Bronchial epithelial cell (primary cell): ENCODE measurements around the gene FOXO3. TPM values are rescaled to one million over a fixed set of nuclear protein-coding genes. Genes with fewer than 3 reads are reported as not detected.

Source experiments
- DNase-seq: peaks from one replicate; pipeline ENCODE4 v3.0.0-alpha.2; 2010; ENCODE audit warnings: low read depth
- FAIRE-seq: peaks from 2 replicates; lab custom pipeline; 2011; peaks lifted over from hg19 to GRCh38; lab: Jason Lieb, UNC
- H3K27me3 ChIP-seq: 2 replicates; pipeline ENCODE4 v1.5.1; 2011; ENCODE audit warnings: low read length; ENCODE audit not compliant: control insufficient read depth, insufficient read depth
- H3K36me3 ChIP-seq: 2 replicates; pipeline ENCODE4 v1.5.1; 2011; ENCODE audit warnings: low read length; ENCODE audit not compliant: control insufficient read depth, insufficient read depth
- H3K4me3 ChIP-seq: 2 replicates; pipeline ENCODE4 v1.5.1; 2011; ENCODE audit warnings: mild to moderate bottlenecking, low read depth, low read length, control low read depth
- total RNA-seq: library from RNA; depleted of rRNA; stranded (reverse); fragments of >200 nt; gene quantifications from 2 replicates; pipeline ENCODE4 v1.2.1, GENCODE V29; 2014
- TF ChIP-seq, protein P1 (sequence below): IDR thresholded peaks from 2 replicates; pipeline ENCODE4 v1.5.1; 2011; ENCODE audit warnings: mild to moderate bottlenecking, moderate library complexity, low read length, control low read depth, inconsistent platforms; ENCODE audit not compliant: insufficient read depth, severe bottlenecking

FOXO3 gene
- total RNA-seq, 1 donor from 2014 or later, result 28.7 TPM

DNA sequence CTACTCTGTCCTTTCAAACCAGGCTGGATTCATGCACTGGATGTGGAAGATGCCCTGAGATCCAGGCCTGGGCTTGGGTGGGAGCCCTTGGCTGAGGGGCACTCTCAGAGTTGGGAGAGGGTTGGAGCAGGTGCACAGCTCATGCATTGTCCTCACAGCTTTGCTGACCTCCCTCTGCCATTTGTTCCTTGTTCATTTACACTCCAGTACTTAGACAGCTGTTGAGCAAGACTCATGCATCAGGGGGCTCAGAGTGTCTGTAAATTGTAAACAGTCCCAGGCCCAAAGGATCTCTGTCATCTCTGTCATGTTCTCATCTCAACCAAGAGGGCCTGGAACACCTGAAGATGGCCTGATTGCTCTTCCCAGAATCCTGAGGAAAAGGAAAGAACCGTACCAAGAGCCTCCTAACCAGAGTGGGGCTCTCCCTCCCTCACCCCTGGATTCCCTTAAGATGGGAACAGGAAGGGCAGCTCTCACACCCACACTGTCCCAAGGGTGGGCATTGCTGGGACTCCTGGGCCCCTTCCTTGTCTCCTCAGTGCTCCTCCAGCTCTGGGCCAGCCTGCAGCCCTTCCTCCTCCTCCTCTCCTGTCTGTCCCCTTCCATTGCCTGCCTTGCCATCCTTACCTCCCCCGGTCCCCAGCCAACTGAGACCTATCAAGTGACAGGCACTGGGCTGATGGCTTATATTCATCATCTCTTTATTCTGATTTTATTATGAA, 132.9 kb downstream of the FOXO3 start:
- Histone ChIP-seq H3K36me3 (no peaks in the 10 kb centered on the region), H3K4me3 (no peak overlapping the region), H3K27me3 (no peaks in the 10 kb centered on the region)
- TF ChIP-seq, protein P1, sequence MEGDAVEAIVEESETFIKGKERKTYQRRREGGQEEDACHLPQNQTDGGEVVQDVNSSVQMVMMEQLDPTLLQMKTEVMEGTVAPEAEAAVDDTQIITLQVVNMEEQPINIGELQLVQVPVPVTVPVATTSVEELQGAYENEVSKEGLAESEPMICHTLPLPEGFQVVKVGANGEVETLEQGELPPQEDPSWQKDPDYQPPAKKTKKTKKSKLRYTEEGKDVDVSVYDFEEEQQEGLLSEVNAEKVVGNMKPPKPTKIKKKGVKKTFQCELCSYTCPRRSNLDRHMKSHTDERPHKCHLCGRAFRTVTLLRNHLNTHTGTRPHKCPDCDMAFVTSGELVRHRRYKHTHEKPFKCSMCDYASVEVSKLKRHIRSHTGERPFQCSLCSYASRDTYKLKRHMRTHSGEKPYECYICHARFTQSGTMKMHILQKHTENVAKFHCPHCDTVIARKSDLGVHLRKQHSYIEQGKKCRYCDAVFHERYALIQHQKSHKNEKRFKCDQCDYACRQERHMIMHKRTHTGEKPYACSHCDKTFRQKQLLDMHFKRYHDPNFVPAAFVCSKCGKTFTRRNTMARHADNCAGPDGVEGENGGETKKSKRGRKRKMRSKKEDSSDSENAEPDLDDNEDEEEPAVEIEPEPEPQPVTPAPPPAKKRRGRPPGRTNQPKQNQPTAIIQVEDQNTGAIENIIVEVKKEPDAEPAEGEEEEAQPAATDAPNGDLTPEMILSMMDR, result no peak
- DNase-seq (no peak), FAIRE-seq (peak; percentile 55)

DNA sequence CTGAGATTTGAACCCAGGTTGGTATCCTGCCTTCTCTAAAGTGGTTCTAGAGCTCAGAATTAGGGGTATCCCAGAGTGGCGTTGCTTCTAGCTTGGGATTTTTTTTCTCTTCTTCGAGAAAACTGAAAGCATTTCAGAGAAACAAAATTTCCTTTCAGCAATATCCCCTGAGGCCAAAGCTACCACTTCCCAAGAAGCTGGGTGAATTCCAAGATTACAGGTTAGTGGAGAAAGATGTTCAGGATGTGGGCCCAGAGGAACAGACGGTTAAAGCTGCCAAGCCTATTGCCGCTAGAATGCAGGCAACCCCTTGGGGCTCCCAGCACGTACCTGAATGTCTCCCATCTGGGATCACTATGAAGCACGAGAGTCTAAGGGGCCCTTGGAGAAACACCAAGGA, 134.1 kb downstream of the FOXO3 start:
- FAIRE-seq (no peak), DNase-seq (no peak)
- Histone ChIP-seq H3K27me3 (no peaks in the 10 kb centered on the region), H3K4me3 (no peak overlapping the region), H3K36me3 (no peaks in the 10 kb centered on the region)
- TF ChIP-seq, protein P1, result no peak

DNA sequence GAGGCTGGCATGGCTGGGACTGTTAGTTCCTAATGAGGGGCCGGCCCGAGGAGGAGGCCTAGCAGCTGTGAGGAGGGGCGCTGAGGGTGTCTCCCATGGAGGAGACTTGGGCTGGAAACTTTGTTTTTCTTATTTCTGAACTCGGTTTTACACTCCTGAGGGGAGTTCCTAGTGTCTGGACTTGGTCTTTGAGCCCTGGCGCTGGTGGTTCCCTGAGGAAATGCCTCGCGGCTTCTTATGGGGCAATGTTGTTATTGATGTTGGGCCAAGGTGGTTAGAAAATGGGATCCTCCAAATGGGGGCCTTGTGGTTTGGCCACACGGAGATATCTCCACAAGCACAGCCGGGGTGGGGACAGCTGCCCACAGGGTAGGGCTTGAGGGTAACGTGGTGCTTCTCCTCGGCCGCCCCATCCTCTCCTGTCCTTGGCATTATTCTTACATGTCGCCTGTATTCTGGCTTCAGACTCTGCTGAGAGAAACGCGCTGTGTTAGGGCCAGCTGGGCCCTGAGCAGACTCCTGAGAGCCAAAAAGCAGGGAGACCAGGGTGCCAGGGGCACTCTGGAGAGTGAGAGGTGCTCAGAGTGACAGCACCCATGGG, 136.9 kb downstream of the FOXO3 start:
- DNase-seq, result no peak
- Histone ChIP-seq H3K36me3 (no peaks in the 10 kb centered on the region), H3K27me3 (no peaks in the 10 kb centered on the region), H3K4me3 (no peak overlapping the region)
- TF ChIP-seq, protein P1, result no peak
- no peak for FAIRE-seq

DNA sequence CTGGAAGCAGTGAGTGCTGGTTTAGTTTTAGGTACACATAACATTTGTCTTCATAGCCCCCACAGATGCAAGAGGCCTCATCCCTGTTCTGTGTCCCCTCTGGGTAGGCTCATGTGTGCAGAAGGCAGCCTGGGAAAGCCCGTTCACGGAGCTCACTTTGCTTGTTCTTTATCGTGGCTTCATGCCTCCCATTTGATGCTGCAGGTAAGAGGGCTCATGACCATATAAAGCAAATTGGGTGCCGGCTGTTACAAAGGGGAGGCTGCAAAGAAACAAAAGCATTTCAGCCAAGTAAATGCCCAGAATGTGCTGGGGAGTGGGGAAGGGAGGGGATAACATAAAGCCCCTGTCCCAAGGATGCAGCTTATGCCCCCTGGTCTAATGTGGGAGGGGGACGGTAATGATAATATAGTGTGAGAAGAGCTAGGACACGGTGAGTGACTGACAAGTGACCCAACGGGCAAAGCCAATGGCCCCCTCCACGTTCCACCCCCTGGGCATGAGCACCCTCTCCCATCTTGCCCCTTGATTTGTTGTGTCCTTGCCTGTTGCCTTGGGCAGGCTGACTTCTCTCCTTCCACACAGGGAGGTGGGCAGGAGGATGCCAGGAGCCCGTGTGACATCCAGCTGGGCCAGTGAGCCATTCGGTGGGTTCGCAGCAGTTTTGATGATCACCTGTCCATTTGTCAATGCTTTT, 138.0 kb downstream of the FOXO3 start:
- no peaks in the 10 kb centered on the region for H3K27me3 ChIP-seq
- H3K4me3 ChIP-seq, result no peak overlapping the region
- DNase-seq (no peak), FAIRE-seq (no peak)
- H3K36me3 ChIP-seq, result no peaks in the 10 kb centered on the region
- TF ChIP-seq, protein P1, result no peak

DNA sequence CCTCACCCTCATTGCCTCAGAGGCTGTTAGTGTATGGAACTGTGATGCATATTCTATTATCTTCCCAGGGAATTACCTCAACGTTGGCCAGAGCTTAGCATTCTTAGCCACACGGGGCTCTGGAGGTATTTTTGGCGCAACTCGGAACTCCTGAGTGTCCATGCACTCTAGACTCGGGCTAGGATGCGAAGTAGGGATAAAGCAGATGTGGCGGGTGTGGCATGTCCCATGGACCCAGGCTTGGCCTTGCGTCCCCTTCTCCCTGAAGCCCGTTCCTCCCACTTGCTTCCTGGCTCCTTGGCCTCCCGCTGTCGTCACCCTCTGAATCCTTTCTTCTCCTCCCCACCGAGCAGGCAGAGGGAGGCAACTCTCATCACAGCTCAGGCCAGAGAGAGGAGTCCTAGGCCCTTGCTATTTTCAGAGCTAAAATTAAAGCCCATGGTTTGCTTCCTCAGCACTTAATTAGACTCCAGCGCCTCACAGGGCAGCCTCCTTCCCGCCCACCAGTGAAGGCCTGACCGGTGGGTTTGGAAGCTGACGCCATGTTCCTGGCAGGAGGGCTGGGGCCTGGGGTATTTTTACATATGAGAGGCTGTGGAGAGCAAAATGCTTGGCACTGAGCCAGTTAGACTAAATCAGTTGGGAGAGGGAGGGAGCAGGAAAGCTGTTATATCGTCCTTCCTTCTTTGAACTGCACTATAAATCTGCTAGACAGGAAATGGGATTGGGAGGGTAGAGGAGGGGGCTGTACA, 138.7 kb downstream of the FOXO3 start:
- Histone ChIP-seq H3K36me3 (no peaks in the 10 kb centered on the region), H3K4me3 (no peak overlapping the region), H3K27me3 (no peaks in the 10 kb centered on the region)
- TF ChIP-seq, protein P1, result no peak
- DNase-seq, result no peak
- FAIRE-seq, result peak; percentile 77
